CD4-positive, alpha-beta T cell treated with Interleukin-1 beta for 1 hour (primary cell): ENCODE measurements around the gene GLA.
A peak's percentile ranks its signal among the peaks of the same experiment; 100 is the strongest.

Experiments
- DNase-seq, 2 donors: peaks; one replicate each; pipeline ENCODE4 v3.0.0-alpha.2; 2020 to 2022

GLA gene

GRCh38 chrX:101348452-101349192 lies 59.1 kb downstream of the GLA start, which contains the start of gene TIMM8A:
TSS of gene TIMM8A (minus strand) at chrX:101348742. CDS start at chrX:101348664, 78 bp downstream.
- peak; percentile 72 to 73 for DNase-seq

- no peak for DNase-seq
These were observed 59.8 kb downstream of the GLA start for GRCh38 chrX:101347859-101348451.
